HG03045 (cell line): ENCODE measurements around the gene FBLN1.

Source experiments
- ATAC-seq: cut with Tn5 transposase; IDR thresholded peaks from one replicate; pipeline ENCODE4 v1.9.1; 2021; ENCODE audit warnings: mild to moderate bottlenecking, moderate library complexity; ENCODE audit not compliant: unreplicated experiment

The FBLN1 gene

GRCh38 chr22:45503050-45503815 lies 550 bp downstream of the FBLN1 start:
- no peak for ATAC-seq

GRCh38 chr22:45503816-45504372 lies 1.2 kb downstream of the FBLN1 start:
- ATAC-seq: no peak

- ATAC-seq: no peak
Measured at GRCh38 chr22:45504373-45505341, 2.0 kb downstream of the FBLN1 start.

GRCh38 chr22:45505991-45506747 lies 3.5 kb downstream of the FBLN1 start:
- ATAC-seq: no peak

GRCh38 chr22:45506816-45507360 lies 4.2 kb downstream of the FBLN1 start:
- no peak for ATAC-seq

- no peak for ATAC-seq
Measured at GRCh38 chr22:45507798-45508197, 5.1 kb downstream of the FBLN1 start.

GRCh38 chr22:45508814-45509213 lies 6.1 kb downstream of the FBLN1 start:
- ATAC-seq: no peak

GRCh38 chr22:45510376-45511232 lies 7.9 kb downstream of the FBLN1 start:
- no peak for ATAC-seq

- ATAC-seq: no peak
Measured at GRCh38 chr22:45511847-45512261, 9.2 kb downstream of the FBLN1 start.

GRCh38 chr22:45512363-45512762 lies 9.7 kb downstream of the FBLN1 start:
- no peak for ATAC-seq

GRCh38 chr22:45515676-45516075 lies 13.0 kb downstream of the FBLN1 start:
- no peak for ATAC-seq

GRCh38 chr22:45516163-45516562 lies 13.5 kb downstream of the FBLN1 start:
- ATAC-seq: no peak

GRCh38 chr22:45516923-45517675 lies 14.4 kb downstream of the FBLN1 start:
- no peak for ATAC-seq

- ATAC-seq: no peak
Measured at GRCh38 chr22:45518136-45518535, 15.5 kb downstream of the FBLN1 start.

- ATAC-seq: no peak
Measured at GRCh38 chr22:45518580-45518991, 15.9 kb downstream of the FBLN1 start.

- ATAC-seq: no peak
Measured at GRCh38 chr22:45521178-45521577, 18.5 kb downstream of the FBLN1 start.

- ATAC-seq: no peak
Measured at GRCh38 chr22:45522462-45522861, 19.8 kb downstream of the FBLN1 start.

- ATAC-seq: no peak
Measured at GRCh38 chr22:45524157-45524556, 21.5 kb downstream of the FBLN1 start.

GRCh38 chr22:45524966-45525365 lies 22.3 kb downstream of the FBLN1 start:
- ATAC-seq: no peak
